PC-9 (cell line): ENCODE data around the gene TGFBR1. TPM values are rescaled to one million over a fixed set of nuclear protein-coding genes. Genes with fewer than 3 reads are reported as not detected.

Experiments
- BruUV-seq: library from RNA; stranded (reverse); fragments of 400-500 nt; replicated peaks from 2 replicates; lab custom pipeline; 2021; lab: Mats Ljungman, UMichigan
- CTCF ChIA-PET: fragments of 300-600 bp; sonication (Branson Sonifier 250); formaldehyde crosslinking; loops from one replicate; lab custom pipeline; 2022; ENCODE audit warnings: antibody characterized with exemption; lab: Charles Lee
- POLR2A ChIA-PET: fragments of 300-600 bp; sonication (Branson Sonifier 250); formaldehyde crosslinking; loops from one replicate; lab custom pipeline; 2022; ENCODE audit warnings: antibody characterized with exemption; ENCODE audit not compliant: unreplicated experiment; lab: Charles Lee
- DNase-seq, 2 experiments: peaks; one replicate each; pipeline versions ENCODE4 v3.0.0 to v3.0.0-alpha.2; 2015 to 2022; ENCODE audit warnings: mixed read lengths in 1 of 2
- H2AFZ ChIP-seq: fragments of 200-600 bp; sonication (generic); 2 replicates; pipeline ENCODE4 v1.8.1; 2017; ENCODE audit warnings: antibody characterized with exemption
- H3F3A ChIP-seq: fragments of 200-600 bp; sonication (generic); 2 replicates; pipeline ENCODE4 v1.8.1; 2017; ENCODE audit warnings: antibody characterized with exemption, mild to moderate bottlenecking, low read depth; ENCODE audit not compliant: insufficient read depth
- H3K27ac ChIP-seq: fragments of 200-600 bp; sonication (generic); 2 replicates; pipeline ENCODE4 v1.6.1; 2016; ENCODE audit warnings: mixed run types
- H3K27me3 ChIP-seq: fragments of 200-600 bp; sonication (generic); 2 replicates; pipeline ENCODE4 v1.6.1; 2016; ENCODE audit warnings: low read depth, mixed run types; ENCODE audit not compliant: insufficient read depth
- H3K36me3 ChIP-seq: fragments of 200-600 bp; sonication (generic); 2 replicates; pipeline ENCODE4 v1.6.1; 2016; ENCODE audit warnings: low read depth, mixed run types
- H3K4me1 ChIP-seq: fragments of 200-600 bp; sonication (generic); replicated peaks from 2 replicates; pipeline ENCODE4 v1.6.1; 2016; ENCODE audit warnings: mixed run types; ENCODE audit not compliant: insufficient read depth
- H3K4me2 ChIP-seq: fragments of 200-600 bp; sonication (generic); 2 replicates; pipeline ENCODE4 v1.6.1; 2017; ENCODE audit warnings: mixed run types
- H3K4me3 ChIP-seq: fragments of 200-600 bp; sonication (generic); 2 replicates; pipeline ENCODE4 v1.6.1; 2016; ENCODE audit warnings: mixed run types
- H3K79me2 ChIP-seq: fragments of 200-600 bp; sonication (generic); 2 replicates; pipeline ENCODE4 v1.6.1; 2017; ENCODE audit warnings: low read depth, mixed run types
- H3K9me2 ChIP-seq: fragments of 200-600 bp; sonication (generic); 2 replicates; pipeline ENCODE4 v1.8.1; 2017; ENCODE audit warnings: mild to moderate bottlenecking; ENCODE audit not compliant: insufficient read depth
- H3K9me3 ChIP-seq: fragments of 200-600 bp; sonication (generic); 2 replicates; pipeline ENCODE4 v1.8.1; 2016; ENCODE audit warnings: low read depth; ENCODE audit not compliant: insufficient read depth
- H4K20me1 ChIP-seq: fragments of 200-600 bp; sonication (generic); 2 replicates; pipeline ENCODE4 v1.8.1; 2017; ENCODE audit not compliant: insufficient read depth
- CTCF ChIP-seq: fragments of 200-600 bp; sonication (generic); conservative IDR thresholded peaks from 2 replicates; pipeline ENCODE4 v1.6.1; 2017; ENCODE audit warnings: mixed run types, antibody characterized with exemption, mild to moderate bottlenecking, moderate library complexity
- EZH2 ChIP-seq: fragments of 200-600 bp; sonication (generic); IDR thresholded peaks from 2 replicates; pipeline ENCODE4 v1.8.0; 2017; ENCODE audit warnings: antibody characterized with exemption, low read depth
- intact Hi-C: fragments of 100-400 bp; cut with micrococcal nuclease; formaldehyde crosslinking; loops from one replicate; pipeline ENCODE4 v1.10.0; 2022; ENCODE audit not compliant: unreplicated experiment
- total RNA-seq: library from RNA; stranded (reverse); gene quantifications from 2 replicates; pipeline ENCODE4 v1.2.3, GENCODE V29; 2021

The TGFBR1 gene
- total RNA-seq, 1 experiment from 2014 or later = 18.3 TPM

GRCh38 chr9:99105152-99106043 lies 485 bp downstream of the TGFBR1 start:
- H3K36me3 ChIP-seq = no peaks in the 10 kb centered on the region
- no peaks in the 10 kb centered on the region; the same call in 1 of the 2 replicates for H3K9me3 ChIP-seq
- peaks cover 14% of the 10 kb centered on the region; the same call in 1 of the 2 replicates for H4K20me1 ChIP-seq
- no peaks in the 10 kb centered on the region; the same call in 1 of the 2 replicates for H3F3A ChIP-seq
- peak; percentile 55 to 84 for DNase-seq
- H2AFZ ChIP-seq = peak overlapping the region; percentile 76
- peak overlapping the region; percentile 84 for H3K4me2 ChIP-seq
- intact Hi-C loops = loop anchor here (2.0 to 10.0 kb wide), 2 partner anchors 59 to 105 kb away; no protein-coding TSS in a partner anchor
- H3K9me2 ChIP-seq = peaks cover 3% of the 10 kb centered on the region; the same call in 1 of the 2 replicates
- H3K27me3 ChIP-seq = no peaks in the 10 kb centered on the region
- ChIA-PET POLR2A (interaction anchor here (0.6 to 0.7 kb wide), 4 partner anchors 253 to 1203 kb away, joined by 3 to 8 read pairs (median 3); no protein-coding TSS in a partner anchor), CTCF (interaction anchor here (0.6 to 0.7 kb wide), 2 partner anchors 50 to 297 kb away, joined by 3 to 4 read pairs; no protein-coding TSS in a partner anchor)
- peaks cover 17% of the 10 kb centered on the region for H3K4me1 ChIP-seq
- H3K4me3 ChIP-seq = peak overlapping the region; percentile 76
- H3K79me2 ChIP-seq = peaks cover 47% of the 10 kb centered on the region
- no peak overlapping the region for H3K27ac ChIP-seq
- no TSS peak for BruUV-seq
- TF ChIP-seq EZH2 (no peak), CTCF (no peak)

GRCh38 chr9:99106044-99106375 lies 1.1 kb downstream of the TGFBR1 start:
- peak overlapping the region; percentile 76 for H2AFZ ChIP-seq
- DNase-seq = no peak
- peaks cover 3% of the 10 kb centered on the region; the same call in 1 of the 2 replicates for H3K9me2 ChIP-seq
- intact Hi-C loops = loop anchor here (10.0 kb wide), 1 partner anchor 59 kb away; no protein-coding TSS in a partner anchor
- peaks cover 14% of the 10 kb centered on the region; the same call in 1 of the 2 replicates for H4K20me1 ChIP-seq
- BruUV-seq = no TSS peak
- H3K9me3 ChIP-seq = no peaks in the 10 kb centered on the region; the same call in 1 of the 2 replicates
- POLR2A ChIA-PET = interaction anchor here (0.8 kb wide), 1 partner anchor 46 kb away, joined by 4 read pairs; no protein-coding TSS in a partner anchor
- peak overlapping the region; percentile 76 for H3K4me3 ChIP-seq
- no peaks in the 10 kb centered on the region for H3K27me3 ChIP-seq
- peaks cover 17% of the 10 kb centered on the region for H3K4me1 ChIP-seq
- H3K36me3 ChIP-seq = no peaks in the 10 kb centered on the region
- H3K27ac ChIP-seq = no peak overlapping the region
- peak overlapping the region; percentile 84 for H3K4me2 ChIP-seq
- no peaks in the 10 kb centered on the region; the same call in 1 of the 2 replicates for H3F3A ChIP-seq
- TF ChIP-seq CTCF (no peak), EZH2 (no peak)
- H3K79me2 ChIP-seq = peaks cover 52% of the 10 kb centered on the region
- CTCF ChIA-PET = interaction anchor here (0.6 kb wide), 1 partner anchor 298 kb away, joined by 4 read pairs; no protein-coding TSS in a partner anchor

- Histone ChIP-seq H3K4me3 (no peak overlapping the region), H3K79me2 (peaks cover 63% of the 10 kb centered on the region), H3K4me1 (peaks cover 17% of the 10 kb centered on the region), H2AFZ (no peak overlapping the region), H3K36me3 (no peaks in the 10 kb centered on the region), H3K27me3 (no peaks in the 10 kb centered on the region), H3K9me2 (peaks cover 3% of the 10 kb centered on the region; the same call in 1 of the 2 replicates), H4K20me1 (peaks cover 14% of the 10 kb centered on the region; the same call in 1 of the 2 replicates), H3K4me2 (no peak overlapping the region), H3K9me3 (no peaks in the 10 kb centered on the region), H3K27ac (no peak overlapping the region), H3F3A (no peaks in the 10 kb centered on the region; the same call in 1 of the 2 replicates)
- ChIA-PET POLR2A (no interaction called here), CTCF (no interaction called here)
- DNase-seq = no peak
- TF ChIP-seq CTCF = no peak
- no peak for TF ChIP-seq EZH2
- intact Hi-C loops = loop anchor here (10.0 kb wide), 1 partner anchor 57 kb away; no protein-coding TSS in a partner anchor
- no TSS peak for BruUV-seq
Measured at GRCh38 chr9:99107421-99107820, 2.5 kb downstream of the TGFBR1 start.
